ENCODE measurements around the gene ANKH. TPM values are rescaled to one million over a fixed set of nuclear protein-coding genes. Genes with fewer than 3 reads are reported as not detected.

Gene ANKH
- total and polyA plus RNA-seq, 2 of the 13 experiments (the other 11 are each of a cell fraction or from before 2014, with no cell fraction given) = 25.0 to 36.0 TPM

DNA sequence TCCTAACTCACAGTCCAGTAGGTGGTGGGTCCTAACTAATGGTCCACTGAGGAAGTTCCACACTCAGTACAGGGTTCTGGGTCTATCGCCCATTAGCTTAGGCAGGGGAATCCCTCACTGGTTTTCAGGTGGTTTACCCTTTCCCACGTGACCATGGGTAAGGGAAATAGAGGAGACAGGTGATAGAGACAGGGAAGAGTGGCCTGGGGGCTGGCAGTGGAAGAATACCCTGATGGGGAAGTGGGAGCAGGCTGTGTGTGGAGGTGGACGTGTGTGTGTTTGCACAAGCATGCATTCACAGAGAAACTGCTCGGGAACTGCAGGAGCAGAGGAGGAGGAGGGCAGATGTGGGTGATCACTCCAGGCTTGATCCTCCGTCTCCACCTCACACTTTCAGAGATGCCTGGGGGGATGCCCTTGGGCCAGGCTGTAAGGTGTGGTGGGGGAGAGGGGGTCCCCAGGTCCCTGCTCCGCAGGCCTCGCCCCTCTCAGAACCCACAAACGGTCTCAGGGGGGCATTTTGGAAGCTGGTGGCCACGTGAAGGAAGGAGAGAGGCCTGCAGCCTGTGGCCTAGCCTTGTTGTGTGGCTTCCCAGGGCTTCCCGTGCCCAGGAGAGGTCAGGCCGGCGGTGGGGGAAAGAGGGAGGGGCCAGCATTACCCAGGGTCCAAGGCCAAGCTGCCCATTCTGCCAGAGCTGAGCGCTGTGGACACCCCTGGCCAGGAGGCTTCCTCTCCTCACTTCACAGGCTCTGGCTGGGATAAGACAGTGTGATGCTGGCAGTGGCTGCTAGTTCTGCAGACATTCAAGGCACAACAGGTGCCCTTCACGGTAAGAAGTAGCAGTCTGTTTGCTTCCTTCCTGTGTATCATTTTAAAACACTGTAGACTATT is 127.0 kb downstream of the ANKH start (continued):
- TF ChIP-seq SOX6 (IDR thresholded peaks at IDR 0.05) = no peak
- TF ChIP-seq SOX6 (CRISPR knock-in tag; IDR thresholded peaks at IDR 0.05) = peak; percentile 73
- no peak for TF ChIP-seq ERF (CRISPR knock-in tag; IDR thresholded peaks at IDR 0.05)
- TF ChIP-seq XBP1 (CRISPR knock-in tag; IDR thresholded peaks at IDR 0.05) = no peak
- no peak for TF ChIP-seq MTF1 (CRISPR knock-in tag; IDR thresholded peaks at IDR 0.05)
- no peak for TF ChIP-seq E2F1 (CRISPR knock-in tag; IDR thresholded peaks at IDR 0.05)
- TF ChIP-seq, protein P1, sequence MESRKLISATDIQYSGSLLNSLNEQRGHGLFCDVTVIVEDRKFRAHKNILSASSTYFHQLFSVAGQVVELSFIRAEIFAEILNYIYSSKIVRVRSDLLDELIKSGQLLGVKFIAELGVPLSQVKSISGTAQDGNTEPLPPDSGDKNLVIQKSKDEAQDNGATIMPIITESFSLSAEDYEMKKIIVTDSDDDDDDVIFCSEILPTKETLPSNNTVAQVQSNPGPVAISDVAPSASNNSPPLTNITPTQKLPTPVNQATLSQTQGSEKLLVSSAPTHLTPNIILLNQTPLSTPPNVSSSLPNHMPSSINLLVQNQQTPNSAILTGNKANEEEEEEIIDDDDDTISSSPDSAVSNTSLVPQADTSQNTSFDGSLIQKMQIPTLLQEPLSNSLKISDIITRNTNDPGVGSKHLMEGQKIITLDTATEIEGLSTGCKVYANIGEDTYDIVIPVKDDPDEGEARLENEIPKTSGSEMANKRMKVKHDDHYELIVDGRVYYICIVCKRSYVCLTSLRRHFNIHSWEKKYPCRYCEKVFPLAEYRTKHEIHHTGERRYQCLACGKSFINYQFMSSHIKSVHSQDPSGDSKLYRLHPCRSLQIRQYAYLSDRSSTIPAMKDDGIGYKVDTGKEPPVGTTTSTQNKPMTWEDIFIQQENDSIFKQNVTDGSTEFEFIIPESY (CRISPR knock-in tag; IDR thresholded peaks at IDR 0.05) = peak; percentile 84
- TF ChIP-seq, protein P2, sequence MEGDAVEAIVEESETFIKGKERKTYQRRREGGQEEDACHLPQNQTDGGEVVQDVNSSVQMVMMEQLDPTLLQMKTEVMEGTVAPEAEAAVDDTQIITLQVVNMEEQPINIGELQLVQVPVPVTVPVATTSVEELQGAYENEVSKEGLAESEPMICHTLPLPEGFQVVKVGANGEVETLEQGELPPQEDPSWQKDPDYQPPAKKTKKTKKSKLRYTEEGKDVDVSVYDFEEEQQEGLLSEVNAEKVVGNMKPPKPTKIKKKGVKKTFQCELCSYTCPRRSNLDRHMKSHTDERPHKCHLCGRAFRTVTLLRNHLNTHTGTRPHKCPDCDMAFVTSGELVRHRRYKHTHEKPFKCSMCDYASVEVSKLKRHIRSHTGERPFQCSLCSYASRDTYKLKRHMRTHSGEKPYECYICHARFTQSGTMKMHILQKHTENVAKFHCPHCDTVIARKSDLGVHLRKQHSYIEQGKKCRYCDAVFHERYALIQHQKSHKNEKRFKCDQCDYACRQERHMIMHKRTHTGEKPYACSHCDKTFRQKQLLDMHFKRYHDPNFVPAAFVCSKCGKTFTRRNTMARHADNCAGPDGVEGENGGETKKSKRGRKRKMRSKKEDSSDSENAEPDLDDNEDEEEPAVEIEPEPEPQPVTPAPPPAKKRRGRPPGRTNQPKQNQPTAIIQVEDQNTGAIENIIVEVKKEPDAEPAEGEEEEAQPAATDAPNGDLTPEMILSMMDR (CRISPR knock-in tag; IDR thresholded peaks at IDR 0.05) = peak; percentile 36; the same call in 1 of the 2 replicates
- no peak for TF ChIP-seq ZBTB26 (CRISPR knock-in tag; IDR thresholded peaks at IDR 0.05; ENCODE audit: borderline replicate concordance)
- no peak for TF ChIP-seq ZNF253 (CRISPR knock-in tag; IDR thresholded peaks at IDR 0.05; ENCODE audit: borderline replicate concordance)
- TF ChIP-seq ZNF746 (CRISPR knock-in tag; IDR thresholded peaks at IDR 0.05) = 0 out of 2 replicates have a peak, but pooled peaks have one; percentile 21
- TF ChIP-seq BHLHE40 (IDR thresholded peaks at IDR 0.05; ENCODE audit: low read length) = 0 out of 2 replicates have a peak, but pooled peaks have one; percentile 10
- TF ChIP-seq RARG (CRISPR knock-in tag; IDR thresholded peaks at IDR 0.05; ENCODE audit: low read depth) = no peak
- TF ChIP-seq, protein P3, sequence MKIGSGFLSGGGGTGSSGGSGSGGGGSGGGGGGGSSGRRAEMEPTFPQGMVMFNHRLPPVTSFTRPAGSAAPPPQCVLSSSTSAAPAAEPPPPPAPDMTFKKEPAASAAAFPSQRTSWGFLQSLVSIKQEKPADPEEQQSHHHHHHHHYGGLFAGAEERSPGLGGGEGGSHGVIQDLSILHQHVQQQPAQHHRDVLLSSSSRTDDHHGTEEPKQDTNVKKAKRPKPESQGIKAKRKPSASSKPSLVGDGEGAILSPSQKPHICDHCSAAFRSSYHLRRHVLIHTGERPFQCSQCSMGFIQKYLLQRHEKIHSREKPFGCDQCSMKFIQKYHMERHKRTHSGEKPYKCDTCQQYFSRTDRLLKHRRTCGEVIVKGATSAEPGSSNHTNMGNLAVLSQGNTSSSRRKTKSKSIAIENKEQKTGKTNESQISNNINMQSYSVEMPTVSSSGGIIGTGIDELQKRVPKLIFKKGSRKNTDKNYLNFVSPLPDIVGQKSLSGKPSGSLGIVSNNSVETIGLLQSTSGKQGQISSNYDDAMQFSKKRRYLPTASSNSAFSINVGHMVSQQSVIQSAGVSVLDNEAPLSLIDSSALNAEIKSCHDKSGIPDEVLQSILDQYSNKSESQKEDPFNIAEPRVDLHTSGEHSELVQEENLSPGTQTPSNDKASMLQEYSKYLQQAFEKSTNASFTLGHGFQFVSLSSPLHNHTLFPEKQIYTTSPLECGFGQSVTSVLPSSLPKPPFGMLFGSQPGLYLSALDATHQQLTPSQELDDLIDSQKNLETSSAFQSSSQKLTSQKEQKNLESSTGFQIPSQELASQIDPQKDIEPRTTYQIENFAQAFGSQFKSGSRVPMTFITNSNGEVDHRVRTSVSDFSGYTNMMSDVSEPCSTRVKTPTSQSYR (CRISPR knock-in tag; IDR thresholded peaks at IDR 0.05; ENCODE audit: borderline replicate concordance) = 0 out of 2 replicates have a peak, but pooled peaks have one; percentile 11
- no peak for TF ChIP-seq NFKBIZ (CRISPR knock-in tag; IDR thresholded peaks at IDR 0.05)
- no peak for TF ChIP-seq ZNF275 (CRISPR knock-in tag; IDR thresholded peaks at IDR 0.05; ENCODE audit: borderline replicate concordance)
- TF ChIP-seq KDM5B (CRISPR knock-in tag; IDR thresholded peaks at IDR 0.05; ENCODE audit: borderline replicate concordance) = peak; percentile 36; the same call in 1 of the 2 replicates
- no peak for TF ChIP-seq ZNF33B (CRISPR knock-in tag; IDR thresholded peaks at IDR 0.05)
